IMR-90 (cell line): Measurements from ENCODE around the gene SERPINC1. TPM values are rescaled to one million over a fixed set of nuclear protein-coding genes. Genes with fewer than 3 reads are reported as not detected.

Source experiments
- ATAC-seq: fragments of 200-7000 bp; cut with Tn5 transposase; 2 replicates; pipeline ENCODE4 v1.9.1; 2020; ENCODE audit warnings: low read depth, mild to moderate bottlenecking, moderate library complexity
- BruUV-seq: library from RNA; stranded (reverse); fragments of 400-500 nt; replicated peaks from 2 replicates; lab custom pipeline; 2021; lab: Mats Ljungman, UMichigan
- CTCF ChIA-PET: fragments of 300-600 bp; formaldehyde crosslinking; extraction: SDS; loops from one replicate; lab custom pipeline; 2021; ENCODE audit warnings: antibody characterized with exemption; lab: Yijun Ruan, JAX
- POLR2A ChIA-PET: fragments of 300-600 bp; sonication (Branson Sonifier 250); formaldehyde crosslinking; loops from one replicate; lab custom pipeline; 2022; ENCODE audit warnings: antibody characterized with exemption; ENCODE audit not compliant: unreplicated experiment; lab: Charles Lee
- DNase-seq: peaks from one replicate; pipeline ENCODE4 v3.0.0; 2013
- H2AFZ ChIP-seq: replicated peaks from 2 replicates; pipeline ENCODE3; 2013; ENCODE audit warnings: low read length, mild to moderate bottlenecking; ENCODE audit not compliant: poor library complexity
- H2AK5ac ChIP-seq: 2 replicates; pipeline ENCODE4 v1.6.1; 2013; ENCODE audit warnings: low read depth, low read length, inconsistent platforms
- H2AK9ac ChIP-seq: replicated peaks from 2 replicates; pipeline ENCODE3; 2013; ENCODE audit warnings: mild to moderate bottlenecking, low read depth, low read length, moderate library complexity; ENCODE audit not compliant: poor library complexity
- H2BK120ac ChIP-seq: 2 replicates; pipeline ENCODE4 v1.6.1; 2013; ENCODE audit warnings: low read depth, low read length, inconsistent platforms
- H2BK15ac ChIP-seq: 3 replicates; pipeline ENCODE4 v1.6.1; 2013; ENCODE audit warnings: low read depth, low read length, inconsistent platforms
- H2BK20ac ChIP-seq: 2 replicates; pipeline ENCODE4 v1.6.1; 2013; ENCODE audit warnings: low read depth, mild to moderate bottlenecking, inconsistent platforms, low read length, moderate library complexity
- H2BK5ac ChIP-seq: 2 replicates; pipeline ENCODE4 v1.6.1; 2013; ENCODE audit warnings: mild to moderate bottlenecking, low read depth, low read length, inconsistent platforms; ENCODE audit not compliant: poor library complexity, severe bottlenecking
- H3K14ac ChIP-seq: replicated peaks from 2 replicates; pipeline ENCODE4 v1.6.1; 2013; ENCODE audit warnings: low read depth, low read length, inconsistent platforms
- H3K18ac ChIP-seq: 2 replicates; pipeline ENCODE4 v1.6.1; 2013; ENCODE audit warnings: low read depth, low read length, control low read depth
- H3K23ac ChIP-seq: 2 replicates; pipeline ENCODE4 v1.6.1; 2013; ENCODE audit warnings: low read depth, low read length, inconsistent platforms
- H3K27ac ChIP-seq: 2 replicates; pipeline ENCODE4 v1.5.1; 2013; ENCODE audit warnings: mild to moderate bottlenecking, control low read depth, low read length; ENCODE audit not compliant: insufficient read depth
- H3K27me3 ChIP-seq: 2 replicates; pipeline ENCODE4 v1.6.1; 2013; ENCODE audit warnings: low read length; ENCODE audit not compliant: control insufficient read depth, insufficient read depth
- H3K36me3 ChIP-seq: 2 replicates; pipeline ENCODE4 v1.6.1; 2013; ENCODE audit warnings: low read length, mixed read lengths; ENCODE audit not compliant: control insufficient read depth, insufficient read depth
- H3K4ac ChIP-seq: 2 replicates; pipeline ENCODE4 v1.6.1; 2013; ENCODE audit warnings: low read depth, low read length, inconsistent platforms
- H3K4me1 ChIP-seq: 2 replicates; pipeline ENCODE4 v1.6.1; 2013; ENCODE audit warnings: low read length, mixed read lengths; ENCODE audit not compliant: control insufficient read depth, insufficient read depth
- H3K4me2 ChIP-seq: 2 replicates; pipeline ENCODE4 v1.6.1; 2013; ENCODE audit warnings: low read depth, mild to moderate bottlenecking, control low read depth, low read length, moderate library complexity
- H3K4me3 ChIP-seq: 2 replicates; pipeline ENCODE4 v1.5.1; 2013; ENCODE audit warnings: low read depth, mild to moderate bottlenecking, control low read depth, low read length, moderate library complexity; ENCODE audit not compliant: insufficient read depth
- H3K56ac ChIP-seq: 2 replicates; pipeline ENCODE4 v1.6.1; 2013; ENCODE audit warnings: low read length, inconsistent platforms; ENCODE audit not compliant: insufficient read depth; ENCODE audit errors: extremely low read depth
- H3K79me1 ChIP-seq, 2 experiments: 2 replicates each; pipeline ENCODE4 v1.6.1; 2013; ENCODE audit warnings: low read length in 2 of 2, inconsistent platforms in 1 of 2, low read depth in 1 of 2
- H3K9ac ChIP-seq: 2 replicates; pipeline ENCODE4 v1.6.1; 2013; ENCODE audit warnings: low read depth, low read length, control low read depth
- H3K9me1 ChIP-seq: 2 replicates; pipeline ENCODE4 v1.6.1; 2013; ENCODE audit warnings: low read length, inconsistent platforms; ENCODE audit not compliant: insufficient read depth
- H3K9me3 ChIP-seq: 2 replicates; pipeline ENCODE4 v1.6.1; 2013; ENCODE audit warnings: low read length; ENCODE audit not compliant: control insufficient read depth, insufficient read depth
- H4K20me1 ChIP-seq: 2 replicates; pipeline ENCODE4 v1.6.1; 2013; ENCODE audit warnings: low read length, inconsistent platforms; ENCODE audit not compliant: insufficient read depth
- H4K5ac ChIP-seq: 2 replicates; pipeline ENCODE4 v1.6.1; 2013; ENCODE audit warnings: mild to moderate bottlenecking, low read depth, low read length, control low read depth
- H4K8ac ChIP-seq, 2 experiments: 2 replicates each; pipeline ENCODE4 v1.6.1; 2013; ENCODE audit warnings: low read depth in 2 of 2, low read length in 2 of 2, control low read depth in 1 of 2, inconsistent platforms in 1 of 2
- H4K91ac ChIP-seq: 2 replicates; pipeline ENCODE4 v1.6.1; 2013; ENCODE audit warnings: low read depth, low read length, inconsistent platforms; ENCODE audit not compliant: insufficient read depth
- BHLHE40 ChIP-seq: fragments of 150-350 bp; IDR thresholded peaks from 2 replicates; pipeline ENCODE4 v1.6.1; 2016; ENCODE audit warnings: mild to moderate bottlenecking, low read depth, low read length
- CEBPB ChIP-seq: IDR thresholded peaks from 2 replicates; pipeline ENCODE4 v1.6.1; 2012; ENCODE audit warnings: low read depth, low read length, improper control_type of control experiment
- MXI1 ChIP-seq: IDR thresholded peaks from 2 replicates; pipeline ENCODE4 v1.6.1; 2012; ENCODE audit warnings: low read depth, mild to moderate bottlenecking, low read length, moderate library complexity, borderline replicate concordance
- POLR2A ChIP-seq: IDR thresholded peaks from 2 replicates; pipeline ENCODE4 v1.6.1; 2012; ENCODE audit warnings: mild to moderate bottlenecking, low read depth, low read length
- SMC3 ChIP-seq: fragments of 150-350 bp; IDR thresholded peaks from 2 replicates; pipeline ENCODE4 v1.6.1; 2016; ENCODE audit warnings: low read depth, mild to moderate bottlenecking, antibody characterized with exemption, low read length, moderate library complexity
- WGBS, 2 experiments: methylation state at CpG; one replicate each; pipeline versions ENCODE4 v1.1.5 to v1.1.7; 2013; ENCODE audit warnings: missing lambda C conversion rate in 2 of 2; ENCODE audit not compliant: insufficient read length in 1 of 2; ENCODE audit errors: extremely low coverage in 2 of 2; 5-methylcytosine and 5-hydroxymethylcytosine counted together
- dilution Hi-C: fragments of 300-500 bp; cut with HindIII; formaldehyde crosslinking; loops from one replicate; pipeline ENCODE4 v1.14.3; 2018; ENCODE audit warnings: low sequenced_read_pairs; ENCODE audit not compliant: unreplicated experiment
- in situ Hi-C: fragments of 300-500 bp; cut with MboI; formaldehyde crosslinking; loops from 3 replicates; pipeline ENCODE4 v1.14.3; 2019; ENCODE audit warnings: low sequenced_read_pairs, inconsistent platforms, mixed read lengths
- intact Hi-C: fragments of 100-400 bp; cut with micrococcal nuclease; formaldehyde crosslinking; loops from 2 replicates; pipeline ENCODE4 v1.10.0; 2022
- polyA plus RNA-seq, 3 experiments: library from polyadenylated mRNA; depleted of rRNA; stranded (reverse); fragments of >200 nt; gene quantifications; 2 replicates each; pipeline ENCODE4 v1.2.3, GENCODE V29; 2012; ENCODE audit warnings: low replicate concordance in 1 of 3
- total RNA-seq: library from RNA; depleted of rRNA; stranded (reverse); fragments of >200 nt; gene quantifications from 2 replicates; pipeline ENCODE4 v1.2.3, GENCODE V29; 2012

The SERPINC1 gene
- total and polyA plus RNA-seq, 2 of the 4 experiments (the other 2 are of a cell fraction) = not detected

DNA sequence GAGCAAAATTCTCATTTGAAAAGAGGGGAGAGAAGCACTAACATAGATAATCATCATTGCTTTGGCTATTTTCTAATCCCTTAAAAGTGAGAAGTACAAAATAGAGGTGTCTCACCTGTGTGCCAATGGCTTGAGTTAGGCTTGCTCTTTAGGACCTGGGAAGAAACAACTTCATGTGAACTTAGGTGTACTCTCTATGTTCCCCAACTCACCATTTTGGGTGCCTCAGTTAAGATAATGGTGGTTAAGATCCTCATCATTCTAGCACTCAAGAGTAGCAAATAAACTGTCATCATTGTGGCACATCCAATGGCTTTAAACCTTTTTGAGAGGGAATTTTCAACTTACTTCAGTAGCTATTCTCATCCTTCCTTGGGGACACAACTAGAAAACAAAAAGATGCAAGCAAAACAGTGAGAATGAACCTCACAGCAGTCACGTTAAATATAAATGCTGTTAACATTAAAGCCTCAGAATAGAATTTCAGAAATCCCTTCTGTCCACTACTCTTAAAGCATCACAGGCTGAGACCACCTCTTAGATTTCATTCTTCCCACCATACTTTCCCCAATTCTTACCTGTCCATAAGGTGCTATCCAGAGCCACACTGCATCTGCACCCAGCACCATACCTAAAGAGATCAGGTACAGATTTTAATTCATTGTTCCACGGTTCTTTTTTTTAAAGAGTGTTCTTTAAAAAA lies 50.6 kb downstream of the SERPINC1 start:
- peak overlapping the region; percentile 78 for H3K56ac ChIP-seq
- H3K27me3 ChIP-seq = no peaks in the 10 kb centered on the region
- H3K4me3 ChIP-seq = peak overlapping the region; percentile 70
- H2AK5ac ChIP-seq = no peak overlapping the region
- H3K23ac ChIP-seq = peak overlapping the region; percentile 96
- H3K79me1 ChIP-seq = peaks cover 9 to 56% of the 10 kb centered on the region in 2 experiments; a peak in 3 of 4 replicates
- H2BK120ac ChIP-seq = no peak overlapping the region
- peak overlapping the region; percentile 97 for H3K4ac ChIP-seq
- no peak overlapping the region for H2BK20ac ChIP-seq
- H4K20me1 ChIP-seq = peaks cover 62% of the 10 kb centered on the region
- no peak overlapping the region for H4K91ac ChIP-seq
- in situ Hi-C loops = no loop called here
- no peak overlapping the region for H2AFZ ChIP-seq
- H3K9me3 ChIP-seq = no peaks in the 10 kb centered on the region
- no peak overlapping the region for H4K5ac ChIP-seq
- WGBS, 2 experiments = 0% methylated on average over 1 of the region's 2 CpGs; no CpG with 5 or more reads in 1 of the 2 experiments
- H4K8ac ChIP-seq = peak overlapping the region; percentile 58 to 75; a peak in 2 of 4 replicates
- dilution Hi-C loops = no loop called here
- intact Hi-C loops = loop anchor here (5.0 kb wide), 2 partner anchors 434 to 1119 kb away; no protein-coding TSS in a partner anchor
- DNase-seq = no peak
- POLR2A ChIA-PET = interaction anchor here (1.1 kb wide), 1 partner anchor 14 kb away, joined by 5 read pairs; no protein-coding TSS in a partner anchor
- H3K18ac ChIP-seq = peak overlapping the region; percentile 13; the same call in 1 of the 2 replicates
- BruUV-seq = no TSS peak
- H2BK15ac ChIP-seq = no peak overlapping the region
- ATAC-seq = no peak
- H3K36me3 ChIP-seq = peaks cover 50% of the 10 kb centered on the region
- H3K4me2 ChIP-seq = peak overlapping the region; percentile 64
- TF ChIP-seq MXI1 (no peak), SMC3 (no peak), POLR2A (no peak), BHLHE40 (no peak), CEBPB (no peak)
- H2BK5ac ChIP-seq = peak overlapping the region; percentile 54
- CTCF ChIA-PET = interaction anchor here (1.4 kb wide), 1 partner anchor 10 kb away, joined by 8 read pairs; no protein-coding TSS in a partner anchor
- H3K4me1 ChIP-seq = no peaks in the 10 kb centered on the region; the same call in 1 of the 2 replicates
- H3K27ac ChIP-seq = peak overlapping the region; percentile 80
- H3K9me1 ChIP-seq = no peaks in the 10 kb centered on the region
- H2AK9ac ChIP-seq = no peak overlapping the region
- H3K14ac ChIP-seq = peak overlapping the region; percentile 99
- H3K9ac ChIP-seq = peak overlapping the region; percentile 88
